ENCODE results near the gene MICALL1.

The MICALL1 gene

GRCh38 chr22:37957232-37957631, 51.1 kb downstream of the MICALL1 start:
- TF ChIP-seq CTCF (conservative IDR thresholded peaks at IDR 0.05; ENCODE audit: control insufficient read depth, insufficient read depth, low read depth, low read length), result no peak
- no peak for DNase-seq (ENCODE audit: low read depth)
- no peak overlapping the region for H3K4me3 ChIP-seq (ENCODE audit: control insufficient read depth, low read depth, low read length)

- H3K4me3 ChIP-seq (ENCODE audit: control insufficient read depth, low read depth, low read length), result no peak overlapping the region
- TF ChIP-seq CTCF (conservative IDR thresholded peaks at IDR 0.05; ENCODE audit: control insufficient read depth, insufficient read depth, low read depth, low read length), result no peak
- no peak for DNase-seq (ENCODE audit: low read depth)
Observed at GRCh38 chr22:37959231-37959825, 53.2 kb downstream of the MICALL1 start.

- DNase-seq (ENCODE audit: low read depth), result no peak
- H3K4me3 ChIP-seq (ENCODE audit: control insufficient read depth, low read depth, low read length), result no peak overlapping the region
- no peak for TF ChIP-seq CTCF (conservative IDR thresholded peaks at IDR 0.05; ENCODE audit: control insufficient read depth, insufficient read depth, low read depth, low read length)
Observed at GRCh38 chr22:37961062-37961461, 55.0 kb downstream of the MICALL1 start.

GRCh38 chr22:37965940-37966664, 60.0 kb downstream of the MICALL1 start:
- TF ChIP-seq CTCF (conservative IDR thresholded peaks at IDR 0.05; ENCODE audit: control insufficient read depth, insufficient read depth, low read depth, low read length), result no peak

GRCh38 chr22:37967147-37967546, 61.0 kb downstream of the MICALL1 start:
- H3K4me3 ChIP-seq (ENCODE audit: control insufficient read depth, low read depth, low read length), result no peak overlapping the region
- TF ChIP-seq CTCF (conservative IDR thresholded peaks at IDR 0.05; ENCODE audit: control insufficient read depth, insufficient read depth, low read depth, low read length), result no peak
- DNase-seq (ENCODE audit: low read depth), result no peak

More at GRCh38 chr22:37965940-37966664, 60.0 kb downstream of the MICALL1 start:
- no peak overlapping the region for H3K4me3 ChIP-seq (ENCODE audit: control insufficient read depth, low read depth, low read length)
- peak; percentile 30 for DNase-seq (ENCODE audit: low read depth)

- H3K4me3 ChIP-seq (ENCODE audit: control insufficient read depth, low read depth, low read length), result no peak overlapping the region
- no peak for DNase-seq (ENCODE audit: low read depth)
- no peak for TF ChIP-seq CTCF (conservative IDR thresholded peaks at IDR 0.05; ENCODE audit: control insufficient read depth, insufficient read depth, low read depth, low read length)
Observed at GRCh38 chr22:37967637-37968451, 61.7 kb downstream of the MICALL1 start.

All from fibroblast of mammary gland (primary cell).